ENCODE data around the gene SLC11A2.

DNA sequence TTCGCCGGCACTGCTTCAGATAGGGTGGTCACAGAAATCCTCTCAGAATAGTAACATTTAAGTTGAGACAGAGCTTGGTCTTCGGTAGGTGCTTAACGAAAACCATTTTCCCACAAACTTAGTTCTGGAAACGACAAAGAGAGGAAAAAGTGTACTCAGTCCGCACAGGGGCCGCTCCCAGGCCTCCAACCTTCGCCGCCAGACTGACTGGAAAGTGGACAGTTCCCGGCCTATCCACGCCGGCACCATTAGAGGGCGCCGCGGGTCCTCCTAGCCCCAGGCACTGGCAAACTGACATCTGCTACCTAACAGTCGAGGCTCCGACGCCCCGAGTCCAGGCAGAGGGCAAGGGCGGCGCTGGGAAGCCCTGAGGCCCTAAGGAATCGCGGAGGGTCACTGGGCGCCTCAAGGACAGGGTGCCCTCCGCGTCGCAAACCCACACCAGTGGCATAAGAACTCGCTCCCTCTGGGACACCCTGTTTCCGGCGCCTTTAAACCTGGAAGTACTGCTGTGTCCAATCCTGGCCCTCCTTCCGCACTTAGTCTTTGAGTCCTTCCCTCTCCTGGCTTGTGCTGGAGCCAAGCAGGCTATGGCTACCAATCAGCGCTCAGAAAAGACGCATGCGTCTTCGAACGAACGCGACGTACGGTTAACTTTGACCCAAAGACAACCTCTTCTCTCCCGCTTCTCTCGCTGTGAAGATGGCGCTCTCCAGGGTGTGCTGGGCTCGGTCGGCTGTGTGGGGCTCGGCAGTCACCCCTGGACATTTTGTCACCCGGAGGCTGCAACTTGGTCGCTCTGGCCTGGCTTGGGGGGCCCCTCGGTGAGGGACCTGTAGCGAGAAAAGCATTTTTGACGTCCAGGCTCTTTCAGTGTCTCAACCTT is 21.7 kb upstream of the SLC11A2 start, which contains the start of gene LETMD1:
- TF ChIP-seq, protein P1, sequence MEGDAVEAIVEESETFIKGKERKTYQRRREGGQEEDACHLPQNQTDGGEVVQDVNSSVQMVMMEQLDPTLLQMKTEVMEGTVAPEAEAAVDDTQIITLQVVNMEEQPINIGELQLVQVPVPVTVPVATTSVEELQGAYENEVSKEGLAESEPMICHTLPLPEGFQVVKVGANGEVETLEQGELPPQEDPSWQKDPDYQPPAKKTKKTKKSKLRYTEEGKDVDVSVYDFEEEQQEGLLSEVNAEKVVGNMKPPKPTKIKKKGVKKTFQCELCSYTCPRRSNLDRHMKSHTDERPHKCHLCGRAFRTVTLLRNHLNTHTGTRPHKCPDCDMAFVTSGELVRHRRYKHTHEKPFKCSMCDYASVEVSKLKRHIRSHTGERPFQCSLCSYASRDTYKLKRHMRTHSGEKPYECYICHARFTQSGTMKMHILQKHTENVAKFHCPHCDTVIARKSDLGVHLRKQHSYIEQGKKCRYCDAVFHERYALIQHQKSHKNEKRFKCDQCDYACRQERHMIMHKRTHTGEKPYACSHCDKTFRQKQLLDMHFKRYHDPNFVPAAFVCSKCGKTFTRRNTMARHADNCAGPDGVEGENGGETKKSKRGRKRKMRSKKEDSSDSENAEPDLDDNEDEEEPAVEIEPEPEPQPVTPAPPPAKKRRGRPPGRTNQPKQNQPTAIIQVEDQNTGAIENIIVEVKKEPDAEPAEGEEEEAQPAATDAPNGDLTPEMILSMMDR (IDR thresholded peaks at IDR 0.05): peak in 5 of 7 experiments; percentile 77 to 93 (median 83)
- peak; percentile 72 to 93 (median 87) for TF ChIP-seq POLR2AphosphoS5 (IDR thresholded peaks at IDR 0.05)
- no peak for TF ChIP-seq POLR2A (IDR thresholded peaks at IDR 0.05)
